Anterior cingulate cortex (tissue), 58 donors: ENCODE data around the gene MXRA8.

Experiments
- DNase-seq, 58 donors: peaks; one replicate each; lab custom pipeline; 2025; lab: John Stamatoyannopoulos, UW

MXRA8 gene

DNA sequence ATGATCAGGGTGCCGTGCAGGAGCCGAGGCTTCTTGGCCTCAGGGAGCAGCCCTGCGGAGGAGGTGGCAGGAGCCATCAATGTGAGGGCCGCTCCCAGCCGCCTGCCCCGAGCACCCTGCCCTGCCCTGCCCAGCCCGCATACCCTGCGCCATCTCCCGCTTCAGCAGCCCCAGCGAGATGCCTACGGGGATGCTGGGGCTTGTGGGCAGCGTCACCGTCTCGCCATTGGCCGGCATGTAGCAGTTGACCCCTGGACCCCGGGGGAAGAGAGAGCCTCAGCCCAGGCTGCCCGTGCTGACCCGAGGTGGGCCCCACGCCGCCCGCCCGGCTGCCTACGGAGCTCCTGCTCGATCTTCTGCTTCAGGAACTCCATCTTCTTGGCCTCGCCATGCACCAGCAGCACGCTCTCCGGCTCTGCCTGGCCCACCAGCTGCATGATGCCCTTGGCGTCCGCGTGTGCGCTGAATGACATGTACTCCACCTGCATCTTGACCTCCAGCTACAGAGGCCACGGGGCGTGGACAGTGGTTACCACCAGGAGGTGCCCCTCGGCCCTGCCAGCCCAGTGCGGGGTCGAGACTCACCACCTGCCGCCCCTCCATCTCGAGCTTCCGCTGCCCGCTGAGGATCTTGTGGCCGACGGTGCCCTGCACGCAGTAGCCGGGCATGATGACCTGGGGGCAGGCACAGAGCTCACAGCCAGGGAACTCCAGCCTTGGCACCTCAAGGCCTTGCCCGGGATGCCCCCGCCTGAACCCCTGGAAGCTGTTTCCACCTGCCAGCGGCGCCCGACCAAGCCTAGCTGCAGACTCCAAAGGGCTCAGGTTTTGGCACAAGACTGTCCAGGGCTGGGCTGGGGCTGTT, 45.7 kb downstream of the MXRA8 start:
- no peak for DNase-seq

DNA sequence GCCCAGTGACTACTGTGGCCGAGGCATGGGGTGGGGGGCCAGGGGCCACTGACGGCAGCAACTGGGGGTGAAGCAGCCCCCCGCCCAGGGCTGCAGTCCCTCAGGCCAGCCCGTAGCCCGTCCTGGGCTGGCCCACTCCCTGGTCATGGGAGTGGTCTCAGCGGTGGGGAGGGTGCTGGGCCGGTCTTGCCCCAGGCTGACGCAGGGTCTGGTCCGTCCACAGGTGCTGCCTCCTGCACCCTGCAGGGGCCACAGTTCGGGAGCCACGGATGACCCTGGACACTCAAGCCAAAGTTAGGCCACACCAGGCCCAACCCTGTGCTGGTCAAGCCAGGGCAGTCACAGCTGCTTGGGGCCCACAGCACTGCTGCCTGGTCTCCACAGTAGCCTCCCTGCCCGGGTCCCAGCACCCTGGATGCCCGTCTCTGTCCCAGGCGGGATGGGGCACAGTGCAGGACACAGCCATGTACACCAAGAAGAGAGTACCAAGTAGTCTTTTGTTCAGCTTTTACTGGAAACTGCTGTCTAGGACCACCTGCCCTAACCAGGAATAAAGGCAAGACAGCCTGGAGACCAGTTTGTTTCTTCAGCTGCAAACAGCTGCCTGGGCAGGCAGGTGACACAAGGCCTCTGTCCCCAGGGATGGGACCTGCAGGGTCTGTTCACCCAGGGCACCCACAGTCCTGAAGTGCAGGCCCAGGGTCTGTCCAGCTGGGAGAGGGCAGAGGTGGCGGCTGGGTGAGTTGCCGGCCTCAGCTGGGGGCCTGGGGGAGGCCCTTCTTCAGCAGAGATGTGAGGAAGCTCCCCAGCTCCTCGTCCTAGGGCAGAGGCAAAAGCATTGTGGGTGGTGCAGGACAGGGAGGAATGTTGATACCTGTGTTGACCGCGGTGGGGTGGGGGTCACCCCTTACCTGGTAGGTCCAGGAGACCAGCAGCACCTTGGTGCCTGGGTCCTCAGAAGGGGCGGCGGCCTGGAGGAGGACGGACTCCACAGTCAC, 46.9 kb downstream of the MXRA8 start:
- DNase-seq: no peak

DNA sequence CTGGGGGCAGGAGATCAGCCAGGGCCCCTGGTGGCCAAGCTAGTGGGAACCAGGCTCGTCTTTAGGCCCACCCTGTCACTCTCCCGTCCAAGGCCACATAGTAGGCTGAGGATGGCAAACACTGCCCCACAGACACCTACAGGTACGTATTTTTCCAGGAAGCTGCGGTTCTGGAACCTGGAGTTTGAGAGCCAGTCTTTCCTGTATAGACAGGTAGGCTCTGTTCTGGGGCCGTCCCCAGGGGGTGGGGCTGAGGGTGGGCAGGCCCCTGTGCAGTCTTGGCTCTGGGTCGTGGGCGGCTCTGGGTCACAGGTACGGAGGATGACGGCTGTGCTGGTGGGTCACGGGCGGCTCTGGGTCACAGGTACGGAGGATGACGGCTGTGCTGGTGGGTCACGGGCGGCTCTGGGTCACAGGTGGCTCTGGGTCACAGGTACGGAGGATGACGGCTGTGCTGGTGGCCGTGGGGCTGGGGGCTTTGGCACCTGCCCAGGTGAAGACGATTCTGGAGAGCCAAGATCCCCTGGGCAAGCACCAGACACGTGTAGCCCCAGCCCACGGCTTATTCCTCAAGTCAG, 47.8 kb downstream of the MXRA8 start:
- no peak for DNase-seq

DNA sequence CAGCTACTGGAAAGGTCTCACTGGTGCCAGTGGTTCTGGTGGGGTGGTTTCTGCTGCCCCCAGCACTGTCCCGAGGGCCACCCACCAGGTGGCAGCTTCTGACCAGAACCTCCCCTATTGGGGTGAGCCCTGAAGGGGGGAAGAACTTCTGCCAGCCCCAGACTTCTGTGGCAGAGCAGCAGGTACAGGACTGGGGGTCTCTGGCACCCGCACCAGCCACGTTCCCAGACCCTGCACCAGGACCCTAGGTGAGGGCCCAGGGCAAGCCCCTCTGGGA, 48.3 kb downstream of the MXRA8 start:
- no peak for DNase-seq

DNA sequence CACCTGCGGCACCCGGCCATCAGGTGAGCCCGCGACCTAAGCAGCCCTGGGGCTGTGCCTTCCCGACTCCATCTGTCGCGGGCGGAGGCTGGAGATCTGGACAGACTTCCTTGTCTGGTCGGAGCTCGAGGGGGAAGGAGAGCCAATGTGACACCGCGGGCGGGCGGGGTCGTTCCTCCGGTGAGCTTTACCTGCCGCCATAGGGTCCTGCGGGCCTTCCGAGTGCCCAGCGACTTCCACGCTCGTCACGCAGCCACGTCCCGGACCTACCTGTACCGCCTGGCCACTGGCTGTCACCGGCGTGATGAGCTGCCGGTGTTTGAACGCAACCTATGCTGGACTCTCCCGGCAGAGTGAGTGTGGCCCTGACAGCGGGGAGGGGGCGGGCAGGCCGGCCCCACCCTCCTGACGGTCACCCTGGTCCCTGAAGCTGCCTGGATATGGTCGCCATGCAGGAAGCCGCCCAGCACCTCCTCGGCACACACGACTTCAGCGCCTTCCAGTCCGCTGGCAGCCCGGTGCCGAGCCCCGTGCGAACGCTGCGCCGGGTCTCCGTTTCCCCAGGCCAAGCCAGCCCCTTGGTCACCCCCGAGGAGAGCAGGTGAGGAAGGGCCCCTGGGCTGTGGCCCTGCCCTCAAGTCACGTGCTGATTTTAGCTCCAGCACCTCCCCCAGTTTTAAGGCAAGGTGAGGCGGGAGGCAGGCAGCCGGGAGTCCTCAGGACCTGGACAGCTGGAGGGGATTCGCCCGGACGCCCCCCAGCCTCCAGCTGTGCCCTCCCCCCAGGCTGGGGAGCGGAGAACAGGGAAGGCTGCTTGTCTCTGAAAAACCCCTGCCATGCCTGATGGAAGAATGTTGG, 48.9 kb downstream of the MXRA8 start:
- no peak for DNase-seq

DNA sequence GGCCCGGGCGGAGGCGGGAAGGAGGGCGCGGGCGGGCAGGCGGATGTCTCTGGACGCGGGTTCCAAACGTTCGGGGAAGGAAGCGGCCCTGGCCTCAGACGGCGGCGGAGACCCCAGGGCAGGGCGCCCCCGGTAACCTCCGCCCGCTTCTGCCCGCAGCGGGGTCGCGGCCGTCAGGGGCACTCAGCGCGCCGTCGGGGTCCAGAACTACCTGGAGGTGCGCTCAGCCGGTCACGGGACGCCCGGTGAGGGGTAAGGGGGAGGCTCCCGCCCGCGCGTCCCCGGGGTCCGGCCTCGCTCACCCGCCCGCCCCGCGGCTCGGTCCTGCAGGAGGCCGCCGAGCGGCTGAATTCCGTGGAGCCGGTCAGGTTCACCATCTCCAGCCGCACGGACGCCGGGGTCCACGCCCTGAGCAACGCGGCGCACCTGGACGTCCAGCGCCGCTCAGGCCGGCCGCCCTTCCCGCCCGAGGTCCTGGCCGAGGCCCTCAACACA, 49.6 kb downstream of the MXRA8 start:
- no peak for DNase-seq

DNA sequence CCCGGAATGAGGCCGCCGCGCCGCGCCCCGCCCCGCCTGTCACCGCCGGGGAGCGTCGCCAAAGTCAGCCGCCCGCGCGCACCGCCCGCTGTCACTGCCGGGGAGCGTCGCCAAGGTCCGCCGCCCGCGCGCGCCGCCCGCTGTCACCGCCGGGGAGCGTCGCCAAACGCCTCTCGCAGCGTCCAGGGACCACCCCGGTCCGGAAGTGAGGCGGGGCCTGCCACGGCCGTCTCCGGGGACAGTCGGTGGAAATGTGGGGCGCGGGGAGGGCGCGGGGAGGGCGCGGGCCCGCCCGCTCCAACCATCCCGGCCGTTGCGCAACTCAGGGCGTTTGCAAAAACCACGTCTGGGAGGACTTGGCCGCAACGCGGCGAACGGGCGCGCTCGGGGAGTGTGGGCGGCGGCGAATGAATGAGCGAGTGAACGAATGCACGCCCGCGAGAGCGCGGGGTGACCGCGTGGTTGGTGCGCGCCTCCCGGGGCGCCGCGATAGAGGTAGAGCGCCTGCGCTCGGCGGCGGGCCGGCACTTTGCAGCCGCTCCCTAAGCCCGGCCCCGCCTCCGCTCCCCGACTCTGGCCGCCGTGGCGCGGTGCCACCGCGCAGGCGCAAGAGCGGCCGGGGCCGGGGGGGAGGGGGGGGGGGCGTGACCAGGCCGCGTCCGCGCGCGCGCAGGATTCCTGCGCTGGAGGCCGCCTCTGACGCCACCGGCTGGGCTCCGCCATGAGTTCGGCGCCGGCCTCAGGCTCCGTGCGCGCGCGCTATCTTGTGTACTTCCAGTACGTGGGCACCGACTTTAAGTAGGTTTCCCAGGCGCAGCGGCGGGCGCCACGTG, 50.2 kb downstream of the MXRA8 start, which contains the start of the genes ACAP3 and PUSL1:
Gene ACAP3, minus strand, starts transcription at position 8 of the 833 bp plus-strand sequence. CDS start 115 bp downstream, outside the sequence.
Gene PUSL1, plus strand, starts transcription at position 675 of the 833 bp plus-strand sequence. Its CDS starts 47 bp downstream, at position 722.
- DNase-seq: peak in 56 of 58 donors; percentile 78 to 98 (median 90)

DNA sequence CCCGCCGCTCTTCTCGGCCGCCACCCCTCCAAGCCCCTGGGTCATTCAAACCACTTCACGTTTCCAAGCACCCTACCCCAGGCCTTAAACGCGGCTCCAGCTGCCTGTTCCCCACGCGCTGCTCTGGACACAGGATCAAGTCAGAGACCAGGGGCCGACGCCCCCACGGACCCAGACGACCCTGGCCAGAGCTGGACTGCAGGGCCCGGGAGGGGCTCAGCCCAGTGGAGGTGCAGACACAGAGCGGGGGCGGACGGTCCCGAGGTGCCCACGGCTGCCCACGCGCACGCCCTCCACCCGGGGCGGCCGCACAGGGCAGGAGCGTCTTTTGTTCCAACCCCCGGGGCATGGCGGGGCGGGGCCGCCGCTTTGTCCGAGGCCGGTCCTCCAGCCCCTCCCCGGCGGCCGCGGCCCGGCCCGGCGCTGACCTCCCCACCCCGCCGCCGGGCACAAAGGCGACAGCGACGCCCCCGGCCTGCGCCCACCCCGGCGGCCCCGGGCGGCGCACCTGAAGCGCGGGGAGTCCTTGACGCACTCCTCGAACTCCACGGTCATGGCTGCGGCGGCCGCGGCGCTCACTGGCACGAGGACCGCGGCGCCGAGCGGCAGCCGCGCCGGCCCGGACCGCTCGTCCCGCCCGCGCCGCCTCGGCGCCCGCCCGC, 51.0 kb downstream of the MXRA8 start:
- DNase-seq: peak in 5 of 58 donors; percentile 24 to 63 (median 48)

DNA sequence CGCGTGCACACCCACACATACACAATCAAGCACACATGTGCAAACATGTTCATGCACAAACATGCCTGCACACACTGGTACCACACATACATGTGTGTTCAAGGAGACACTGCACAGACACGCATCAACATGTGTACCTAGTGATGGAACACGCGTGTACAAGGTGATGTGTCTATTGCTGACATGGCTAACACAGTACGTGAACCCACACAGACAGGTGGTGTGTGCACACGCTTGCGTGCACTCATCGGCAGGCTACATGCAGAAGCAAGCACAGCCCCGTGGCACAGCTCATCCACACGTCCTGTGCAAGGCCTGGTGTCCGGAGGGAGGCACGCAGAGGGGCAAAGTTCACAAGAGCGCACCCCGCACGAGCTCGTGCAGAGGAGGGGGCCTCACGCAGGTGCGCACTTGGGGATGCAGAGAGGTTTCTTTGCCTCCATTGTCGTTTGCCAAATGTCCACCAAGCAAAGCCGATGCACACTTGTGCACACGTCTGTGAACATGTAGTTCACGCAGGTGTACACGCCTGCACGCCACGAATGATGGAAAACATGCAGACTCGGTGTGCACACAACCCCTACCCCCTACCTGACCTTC, 51.6 kb downstream of the MXRA8 start:
- DNase-seq: peak in 7 of 58 donors; percentile 10 to 34 (median 14)

DNA sequence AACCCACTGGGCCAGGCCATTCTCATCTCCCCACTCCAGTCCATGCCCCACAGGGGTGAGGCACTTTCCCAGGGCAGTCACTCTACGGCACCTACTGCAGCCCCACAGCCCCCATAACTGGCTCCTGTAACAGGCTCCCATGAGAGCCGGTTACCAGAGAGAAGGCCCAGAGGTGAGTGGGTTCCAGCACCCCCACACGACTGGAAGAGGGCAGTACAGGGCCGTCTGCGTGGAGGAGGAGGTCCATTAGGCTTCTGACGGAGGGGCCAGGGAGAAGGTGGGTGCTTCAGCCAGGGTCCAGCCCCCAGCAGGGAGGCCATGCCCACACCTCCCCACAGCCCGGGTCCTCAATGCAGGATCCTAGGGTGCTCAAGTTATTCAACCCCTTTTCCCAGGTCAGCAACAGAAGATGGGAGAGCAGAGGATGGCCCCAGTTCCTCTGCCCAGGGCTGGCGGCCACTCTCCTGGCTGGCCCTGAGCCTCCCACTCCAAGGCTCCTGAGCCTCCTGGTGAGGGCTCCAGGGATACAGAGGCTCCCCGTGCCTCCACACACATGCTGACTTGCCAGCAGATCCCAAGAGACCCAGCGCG, 52.2 kb downstream of the MXRA8 start:
- DNase-seq: peak in 2 of 58 donors; percentile 9 to 20

DNA sequence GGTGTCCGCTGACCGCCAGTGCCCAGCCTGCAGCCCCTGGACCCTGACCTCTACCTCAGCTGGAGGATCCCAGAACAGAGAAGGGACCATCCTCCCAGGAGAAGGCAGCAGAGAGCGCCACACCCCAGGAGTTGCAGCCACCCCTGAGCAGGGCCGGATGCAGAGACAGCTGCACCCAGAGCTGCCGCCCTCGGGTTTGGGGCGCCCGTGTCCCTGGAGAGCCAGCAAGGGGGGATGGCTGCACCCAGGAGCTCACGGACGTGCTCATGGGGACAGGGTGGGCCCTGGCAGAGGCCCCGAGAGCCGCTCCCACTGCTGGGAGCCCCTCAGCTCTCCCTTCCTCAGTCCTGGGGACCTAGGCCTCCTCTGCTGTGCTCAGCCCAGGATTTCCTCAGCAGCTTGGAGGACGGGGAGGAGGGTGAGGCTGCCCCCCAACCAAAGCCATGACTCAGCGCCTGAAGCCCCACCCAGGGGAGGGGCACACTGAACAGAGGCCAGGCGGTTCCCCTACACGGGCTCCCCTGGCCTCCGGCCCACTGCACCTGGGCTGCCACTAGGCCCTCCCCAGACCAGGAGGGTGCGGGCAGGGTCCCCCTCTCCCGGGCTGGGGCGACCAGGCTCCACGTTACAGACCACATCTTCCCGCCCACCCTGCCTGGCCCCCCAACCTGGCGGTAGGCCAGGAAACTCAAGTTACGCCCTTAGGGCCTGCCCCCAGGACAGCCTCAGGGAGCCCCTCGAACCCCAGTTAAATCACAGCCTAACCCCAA, 52.9 kb downstream of the MXRA8 start:
- peak in 26 of 58 donors; percentile 14 to 71 (median 52) for DNase-seq

DNA sequence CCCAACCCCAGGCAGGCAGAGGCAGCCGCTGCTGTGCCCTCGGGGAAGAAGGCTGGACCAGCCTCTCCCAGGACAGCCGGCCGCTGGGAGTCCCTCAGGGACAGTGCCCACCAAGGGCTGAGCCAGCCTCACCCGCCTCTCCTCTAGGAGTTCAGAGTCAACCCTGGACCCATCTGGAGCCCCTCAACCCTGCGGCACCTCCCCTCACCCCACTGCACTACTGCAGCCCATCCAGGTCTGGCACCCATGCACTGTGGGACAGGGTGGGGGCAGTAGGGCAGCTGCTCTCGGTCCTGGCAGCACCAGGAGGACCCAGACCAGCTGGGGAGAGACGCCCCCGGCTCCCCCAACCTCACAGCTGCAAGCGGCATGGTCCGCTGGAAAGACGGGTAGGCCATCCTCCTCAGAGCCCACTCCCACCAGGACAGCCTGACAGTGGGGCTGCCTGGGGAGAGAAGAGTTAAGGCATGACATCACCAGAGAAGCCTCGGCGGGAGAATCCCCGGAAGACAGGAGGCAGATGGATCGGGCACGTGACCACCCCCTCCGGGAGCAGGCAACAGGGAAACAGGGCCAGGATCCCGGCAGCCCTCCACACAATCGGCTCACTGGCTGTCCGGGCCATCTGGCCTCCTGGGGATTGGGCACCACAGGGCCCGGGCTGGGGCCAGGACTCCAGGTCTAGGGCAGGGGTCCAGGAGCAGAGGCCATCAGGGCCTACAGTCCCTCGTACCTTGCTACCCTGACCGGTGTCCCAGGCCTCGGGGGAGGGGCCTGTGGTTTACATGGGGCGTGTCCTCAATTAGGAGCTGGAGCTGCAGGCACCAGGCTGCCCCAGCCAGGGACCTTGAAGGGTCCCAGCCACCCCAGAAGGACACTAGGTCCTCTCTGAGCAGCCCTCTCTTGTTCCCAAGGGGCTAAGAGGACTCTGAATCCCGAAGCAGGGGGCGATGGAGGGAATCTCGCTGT, 53.7 kb downstream of the MXRA8 start:
- DNase-seq: peak; percentile 40 to 96 (median 90)

DNA sequence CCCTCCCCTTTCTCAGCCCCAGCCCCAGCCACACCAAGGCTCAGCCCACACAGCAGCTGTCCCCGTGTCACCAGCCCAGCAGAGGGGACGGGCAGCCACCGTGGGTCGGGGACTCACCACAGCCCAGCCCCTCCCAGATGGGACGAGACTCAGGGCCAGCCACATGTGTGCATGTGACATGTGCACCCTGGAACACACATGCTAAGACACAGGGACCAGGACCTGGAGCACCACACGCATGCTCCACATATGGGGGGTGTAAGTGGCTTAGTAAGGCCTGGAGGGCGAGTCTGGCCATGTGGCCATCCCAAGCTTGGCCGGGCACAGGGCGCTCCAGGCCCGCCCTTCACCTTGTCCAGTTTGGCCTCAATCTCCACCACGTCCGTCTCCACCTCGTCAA, 54.6 kb downstream of the MXRA8 start:
- peak in 4 of 58 donors; percentile 33 to 59 (median 44) for DNase-seq

DNA sequence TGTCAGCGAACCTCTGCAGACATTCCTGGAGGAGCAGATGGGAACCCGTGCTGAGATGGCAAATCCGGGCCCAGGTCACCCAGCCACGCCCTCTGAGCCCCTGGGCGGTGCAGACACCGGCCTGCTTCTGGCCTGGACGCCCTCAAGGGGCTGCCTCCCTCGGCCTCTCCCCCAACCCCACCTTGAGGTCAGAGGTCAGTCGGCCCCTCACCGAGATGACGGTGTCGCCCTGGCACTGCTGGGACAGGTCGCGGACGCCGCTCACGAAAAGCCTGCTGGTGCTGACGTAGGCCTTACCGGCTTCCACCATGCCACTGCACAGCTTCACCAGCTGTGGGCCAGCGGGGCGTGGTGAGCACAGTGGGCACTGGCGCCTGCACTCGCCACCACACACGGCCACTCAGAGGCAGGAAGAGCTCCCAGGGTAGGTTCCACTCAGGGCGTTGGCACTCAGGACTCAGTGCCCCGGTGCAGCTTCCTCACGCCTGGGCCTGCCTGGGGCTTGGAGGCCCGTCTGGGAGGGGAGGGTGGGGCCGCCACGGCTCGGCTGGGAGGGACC, 55.3 kb downstream of the MXRA8 start:
- peak in 4 of 58 donors; percentile 7 to 33 (median 22) for DNase-seq
